ENCODE results near the gene MCHR1.
"Not testable (repeated sequence)": the region's sequence is repeated elsewhere in the genome, so short reads cannot be mapped to it uniquely, and the experiment has no call there.

Gene MCHR1

DNA sequence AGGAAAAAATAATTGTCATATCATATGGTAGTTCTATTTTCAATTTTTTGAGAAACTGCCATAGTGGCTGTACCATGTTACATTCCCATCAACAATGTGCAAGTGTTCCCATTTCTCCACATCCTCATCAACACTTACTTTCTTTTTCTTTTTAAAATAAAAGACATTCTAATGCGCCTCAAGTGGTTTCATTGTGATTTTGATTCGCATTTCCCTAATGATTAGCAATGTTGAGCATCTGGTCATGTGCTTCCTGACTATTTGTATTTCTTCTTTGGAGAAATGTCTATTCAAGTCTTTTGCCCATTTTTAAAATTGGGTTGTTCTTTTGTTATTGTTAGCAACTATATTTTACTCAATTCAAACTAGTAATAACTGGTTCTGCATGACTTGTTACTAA, 8.4 kb downstream of the MCHR1 start:
- DNase-seq (ENCODE audit: low spot score) (no peak), FAIRE-seq (no peak)

DNA sequence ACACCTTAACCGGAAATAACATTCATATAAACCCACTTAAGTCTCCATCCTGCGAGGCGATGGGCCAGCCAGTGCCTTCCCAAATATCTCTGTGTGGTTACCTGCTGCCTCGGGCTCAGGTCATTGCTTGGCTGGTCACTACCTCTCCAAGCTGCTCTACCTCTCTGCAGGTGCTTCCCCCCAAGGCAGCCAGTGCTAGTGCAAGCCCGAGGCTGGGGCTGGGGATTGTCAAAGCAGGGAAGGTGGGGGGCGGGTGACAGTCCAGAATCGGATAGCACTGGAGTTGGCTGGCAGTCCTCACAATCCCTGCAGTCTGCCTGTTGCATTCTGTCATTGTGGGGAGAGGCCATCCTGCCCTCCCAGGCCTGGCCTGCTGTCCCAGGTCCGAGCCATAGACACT, 11.1 kb downstream of the MCHR1 start:
- DNase-seq (ENCODE audit: low spot score) (no peak), FAIRE-seq (no peak)

DNA sequence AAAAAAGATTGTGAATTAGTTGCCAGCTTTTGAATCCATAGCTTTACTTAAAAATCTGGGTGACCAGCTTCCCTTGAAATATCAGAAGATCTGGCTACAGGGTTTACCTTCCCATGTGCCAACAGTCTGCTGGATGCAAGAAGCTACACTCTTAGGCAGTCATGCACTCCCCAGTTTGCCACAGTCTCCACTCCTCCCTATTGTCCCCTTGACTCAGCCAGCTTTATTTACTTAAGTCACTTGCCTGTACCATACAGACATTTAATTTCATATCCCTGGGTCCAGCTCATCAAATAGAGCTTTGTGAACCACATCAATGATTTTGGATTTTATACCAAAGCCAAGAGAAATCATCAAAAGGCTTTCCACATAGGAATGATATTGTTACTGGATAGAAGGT, 12.2 kb downstream of the MCHR1 start:
- FAIRE-seq (no peak), DNase-seq (ENCODE audit: low spot score) (no peak)

DNA sequence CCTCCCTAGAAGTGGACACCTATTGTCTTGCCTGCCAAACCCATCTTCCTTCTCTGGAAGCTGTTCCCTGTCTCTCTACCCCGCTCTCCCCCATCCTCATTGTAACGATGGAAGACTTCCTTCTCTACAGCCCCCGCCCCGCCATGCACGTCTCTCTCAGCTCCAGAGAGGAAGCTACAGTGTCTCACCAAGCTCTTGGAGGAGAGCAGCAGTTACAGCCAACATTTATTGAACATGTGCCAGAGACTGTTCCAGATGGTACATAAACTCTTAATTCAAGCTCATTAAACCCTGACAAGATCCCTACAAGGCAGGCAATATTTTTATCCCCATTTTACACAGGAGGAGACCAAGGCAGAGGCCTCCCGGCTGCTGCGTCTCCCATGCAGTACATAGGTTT, 15.1 kb downstream of the MCHR1 start:
- no peak for DNase-seq (ENCODE audit: low spot score)
- FAIRE-seq, result no peak

DNA sequence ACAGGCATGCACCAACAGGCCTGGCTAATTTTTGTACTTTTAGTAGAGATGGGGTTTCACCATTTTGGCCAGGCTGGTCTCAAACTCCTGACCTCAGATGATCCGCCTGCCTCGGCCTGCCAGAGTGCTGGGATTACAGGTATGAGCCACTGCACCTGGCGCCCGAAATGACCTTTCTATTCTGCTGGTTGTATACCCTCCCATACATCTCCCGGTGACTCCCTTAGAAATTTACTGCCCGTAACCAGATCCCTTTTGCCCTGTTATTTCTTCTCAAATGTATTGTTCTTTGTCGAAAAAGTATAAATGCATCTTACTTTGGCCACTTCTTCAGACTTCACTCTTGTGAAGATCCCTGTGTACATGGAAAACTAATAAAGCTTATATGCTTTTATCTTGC, 22.0 kb downstream of the MCHR1 start:
- DNase-seq (ENCODE audit: low spot score) (no peak), FAIRE-seq (no peak)

DNA sequence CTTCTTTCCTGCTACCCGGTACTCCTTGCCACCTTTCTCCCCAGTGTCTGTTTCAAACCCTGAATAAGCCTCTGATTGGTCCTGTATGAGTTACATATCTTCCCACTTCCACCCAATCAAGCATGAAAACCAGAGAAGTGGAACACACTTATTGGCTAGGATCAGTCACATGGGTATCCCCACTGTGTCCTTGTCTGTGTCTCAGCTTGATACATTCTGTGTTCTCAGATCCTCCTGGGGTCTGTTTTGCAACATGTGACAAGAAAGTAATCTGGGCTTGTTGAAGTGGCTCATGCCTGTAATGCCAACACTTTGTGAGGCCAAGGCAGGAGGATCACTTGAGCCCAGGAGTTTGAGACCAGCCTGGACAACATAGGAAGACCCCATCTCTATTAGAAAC, 23.9 kb downstream of the MCHR1 start:
- FAIRE-seq, result no peak

DNA sequence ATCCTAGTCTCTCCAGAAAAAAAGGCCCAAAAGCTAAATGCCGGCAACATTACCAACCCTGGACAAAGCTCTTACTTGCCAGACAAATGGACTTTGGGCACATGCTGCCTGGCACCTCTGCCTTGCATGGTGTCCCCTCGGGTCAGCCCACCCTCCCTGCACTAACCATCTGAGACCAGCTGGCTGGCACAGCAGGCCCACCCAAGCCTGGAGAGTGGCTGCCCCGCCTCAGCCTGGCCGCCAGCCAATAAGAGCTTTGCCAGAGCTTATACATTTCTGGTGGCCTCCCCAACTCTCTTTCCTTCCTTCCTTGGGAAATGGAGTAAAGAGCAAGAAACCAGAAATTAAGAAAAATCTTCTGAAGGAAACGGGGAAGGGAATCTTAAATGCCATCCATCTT, 24.5 kb downstream of the MCHR1 start:
- FAIRE-seq (no peak), DNase-seq (ENCODE audit: low spot score) (no peak)

More for the DNA sequence above, 23.9 kb downstream of the MCHR1 start:
- DNase-seq (ENCODE audit: low spot score), result no peak

DNA sequence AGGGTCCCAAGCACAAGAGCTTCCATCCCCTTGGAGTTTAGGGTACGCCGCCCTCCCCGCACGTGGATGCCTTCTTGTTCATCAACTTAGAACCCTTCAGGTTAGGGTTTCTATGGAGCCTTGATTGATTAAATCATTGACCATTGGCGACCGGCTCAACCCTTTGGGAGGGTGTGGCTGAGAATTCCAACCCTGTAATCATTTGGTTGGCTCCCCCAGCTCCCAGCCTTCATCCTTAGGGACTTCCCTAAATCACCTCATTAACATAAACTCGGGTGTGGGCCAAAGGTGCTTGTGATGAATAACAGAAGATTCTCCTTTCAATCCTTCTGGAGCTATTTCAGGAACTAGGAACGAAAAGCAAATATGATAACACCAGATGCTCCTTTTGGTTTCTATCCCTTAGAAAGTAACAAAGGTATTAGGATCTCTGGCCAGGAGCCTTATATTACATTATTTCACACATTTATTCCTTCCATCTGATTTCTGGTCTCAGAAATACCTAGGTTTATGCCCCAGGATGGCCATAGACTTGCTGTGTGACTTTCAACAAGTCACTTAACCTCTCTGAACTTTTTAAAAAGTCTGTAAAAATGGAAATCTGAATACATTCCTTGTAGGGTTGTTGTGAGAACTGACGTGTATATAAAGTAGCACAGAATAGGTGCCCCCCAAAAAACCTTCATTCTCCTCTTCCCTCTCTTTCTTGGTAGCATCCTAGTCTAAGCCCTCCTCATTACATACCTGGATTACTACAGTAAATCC, 26.8 kb downstream of the MCHR1 start:
- FAIRE-seq, result no peak
- DNase-seq (ENCODE audit: low spot score), result no peak

DNA sequence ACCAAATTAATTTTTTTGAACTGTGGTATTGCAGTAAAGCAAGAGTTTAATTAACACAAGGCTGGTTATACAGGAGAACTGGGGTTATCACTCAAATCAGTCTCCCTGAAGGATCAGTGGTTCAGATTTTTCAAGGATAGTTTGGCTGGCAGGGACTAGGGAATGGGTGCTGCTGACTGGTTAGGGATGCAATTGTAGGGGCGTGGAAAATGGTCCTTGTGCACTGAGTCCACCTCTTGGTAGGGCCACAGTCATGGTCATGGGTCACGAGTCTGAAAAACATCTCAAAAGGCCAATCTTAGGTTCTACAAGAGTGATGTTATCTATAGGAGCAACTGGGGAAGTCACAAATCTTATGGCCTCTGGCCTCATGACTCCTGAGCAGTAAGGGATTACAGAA, 27.9 kb downstream of the MCHR1 start:
- DNase-seq (ENCODE audit: low spot score) (no peak), FAIRE-seq (no peak)

DNA sequence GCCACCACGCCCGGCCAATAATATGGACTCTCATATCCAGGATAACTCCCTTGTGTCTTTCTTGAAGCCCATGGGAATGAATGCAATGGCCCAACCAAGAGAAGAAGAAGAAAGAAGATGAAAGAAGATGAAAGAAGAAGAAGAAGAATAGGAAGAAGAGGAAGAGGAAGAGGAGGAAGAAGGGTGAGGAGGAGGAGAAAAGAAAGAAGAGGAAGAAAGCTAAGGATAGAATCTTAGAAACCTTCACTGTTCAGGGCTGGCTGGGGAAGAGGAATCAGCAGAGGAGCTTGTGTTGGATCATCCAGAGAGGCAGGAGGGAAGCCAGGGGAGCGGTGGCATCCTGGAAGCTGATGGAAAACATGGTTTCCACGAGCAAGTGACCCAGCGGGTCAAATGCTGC, 28.9 kb downstream of the MCHR1 start:
- FAIRE-seq, result no peak
- no peak for DNase-seq (ENCODE audit: low spot score)

DNA sequence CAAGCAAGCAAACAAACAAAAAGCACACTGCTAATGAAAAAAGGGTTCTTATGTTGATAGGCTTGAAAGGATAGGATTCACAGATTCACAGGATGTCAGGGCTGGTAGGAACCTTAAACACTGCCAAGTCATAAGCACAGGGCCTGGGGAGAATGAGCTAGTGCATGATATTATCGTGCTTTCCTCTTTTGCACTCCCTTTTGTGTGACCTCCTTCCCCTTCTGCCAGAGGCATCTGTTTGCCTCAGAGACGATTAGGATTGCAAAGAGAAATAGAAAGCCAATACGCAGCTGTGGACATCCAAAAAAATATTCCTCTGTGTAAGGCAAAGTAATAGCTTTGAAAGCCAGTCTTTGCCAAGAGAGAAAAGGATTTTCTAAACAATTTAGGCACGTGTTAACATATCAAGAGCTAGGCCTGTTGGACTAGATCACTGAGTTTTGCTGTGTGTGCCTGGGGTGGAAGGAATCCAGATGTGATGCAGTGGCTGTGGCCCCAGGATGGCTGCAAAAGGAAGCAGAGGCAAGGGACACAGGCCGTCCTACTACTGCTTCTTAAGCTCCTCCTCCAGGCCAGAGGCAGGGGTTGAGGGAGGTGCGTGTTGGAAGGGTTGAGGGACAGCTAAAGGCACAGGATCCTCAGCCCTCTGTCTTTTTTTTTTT, 30.6 kb downstream of the MCHR1 start:
- no peak for FAIRE-seq

DNA sequence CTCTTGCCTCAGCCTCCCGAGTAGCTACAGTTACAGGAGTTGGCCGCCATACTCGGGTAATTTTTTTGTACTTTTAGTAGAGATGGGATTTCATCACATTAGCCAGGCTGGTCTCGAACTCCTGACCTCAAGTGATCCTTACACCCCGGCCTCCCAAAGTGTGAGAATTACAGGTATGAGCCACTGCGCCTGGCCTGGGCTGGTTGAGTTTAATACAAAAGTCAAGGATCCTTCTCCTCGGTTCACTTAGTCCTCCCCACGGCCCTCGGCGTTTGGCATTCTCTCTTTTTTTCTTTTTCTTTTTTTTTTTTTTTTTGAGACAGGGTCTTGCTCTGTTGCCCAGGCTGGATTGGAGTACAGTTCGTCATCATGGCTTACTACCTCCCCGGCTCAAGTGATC, 33.0 kb downstream of the MCHR1 start:
- DNase-seq (ENCODE audit: low spot score), result no peak
- no peak for FAIRE-seq

More for the DNA sequence above, 30.6 kb downstream of the MCHR1 start:
- DNase-seq (ENCODE audit: low spot score), result no peak

DNA sequence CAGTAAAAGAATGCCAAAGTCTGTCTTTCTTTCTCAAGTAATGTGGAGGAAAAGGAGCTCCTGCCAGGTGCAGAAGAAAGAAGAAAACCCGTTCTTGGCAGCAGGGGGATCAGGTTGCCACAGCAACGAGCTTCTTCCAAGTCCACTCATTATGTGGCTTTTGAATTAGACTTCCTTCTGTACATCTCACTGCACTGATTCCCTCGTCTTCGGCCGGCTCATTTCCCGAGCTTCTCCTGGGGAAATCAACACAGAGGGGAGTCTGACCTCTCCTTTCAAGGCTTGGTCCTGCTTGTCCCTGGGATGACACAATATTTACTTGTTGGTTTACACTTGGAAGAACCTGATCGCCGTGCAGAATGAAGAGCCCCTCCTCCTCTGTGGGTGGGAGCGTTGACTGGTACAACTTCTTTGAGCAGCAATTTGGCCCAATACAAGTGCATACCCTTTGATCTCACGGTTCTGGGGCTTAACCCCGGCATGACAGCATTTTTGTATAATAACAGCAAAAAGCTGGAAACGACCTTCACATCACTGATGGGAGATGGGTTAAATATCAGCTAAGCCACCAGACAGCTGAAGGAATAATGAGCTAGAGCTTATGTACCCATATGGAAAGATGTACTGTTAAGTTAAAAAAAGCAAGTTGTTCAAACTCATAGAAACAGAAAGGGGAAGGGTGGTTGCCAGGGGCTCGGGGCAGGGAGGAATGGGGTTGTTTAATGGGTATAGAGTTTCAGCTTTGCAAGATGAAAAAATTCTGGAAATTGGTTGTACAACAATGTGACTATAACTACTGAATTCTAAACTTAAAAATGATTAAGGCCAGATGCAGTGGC, 35.4 kb downstream of the MCHR1 start:
- no peak for FAIRE-seq

DNA sequence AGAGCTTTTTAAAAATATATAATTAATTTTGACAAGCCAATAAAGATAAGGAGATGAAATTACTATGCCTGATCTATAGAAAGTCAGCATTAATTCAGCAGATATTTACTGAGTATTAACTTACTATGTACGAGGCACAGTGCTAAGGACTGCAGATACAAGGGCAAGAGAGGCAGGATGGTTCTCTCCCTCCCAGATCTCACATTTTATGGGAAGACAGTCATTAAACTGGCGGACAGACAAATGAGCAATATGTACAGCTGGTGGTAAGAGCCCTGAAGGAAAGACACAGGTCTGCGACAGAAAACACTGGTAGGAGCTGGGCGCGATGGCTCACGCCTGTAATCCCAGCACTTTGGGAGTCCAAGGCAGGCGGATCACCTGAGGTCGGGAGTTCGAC, 36.8 kb downstream of the MCHR1 start:
- DNase-seq (ENCODE audit: low spot score) (no peak), FAIRE-seq (no peak)

More for the DNA sequence above, 35.4 kb downstream of the MCHR1 start:
- DNase-seq (ENCODE audit: low spot score), result peak; percentile 59

DNA sequence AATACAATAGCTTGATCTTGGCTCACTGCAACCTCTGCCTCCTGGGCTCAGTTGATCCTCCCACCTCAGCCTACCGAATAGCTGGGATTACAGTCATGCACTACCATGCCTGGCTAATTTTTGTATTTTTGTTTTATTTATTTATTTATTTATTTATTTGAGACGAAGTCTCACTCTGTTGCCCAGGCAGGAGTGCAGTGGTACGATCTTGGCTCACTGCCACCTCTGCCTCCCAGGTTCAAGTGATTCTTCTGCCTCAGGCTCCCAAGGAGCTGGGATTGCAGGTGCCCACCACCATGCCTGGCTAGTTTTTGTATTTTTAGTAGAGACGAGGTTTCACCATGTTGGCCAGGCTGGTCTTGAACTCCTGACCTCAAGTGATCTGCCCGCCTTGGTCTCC, 38.4 kb downstream of the MCHR1 start:
- FAIRE-seq; DNase-seq (ENCODE audit: low spot score): not testable (repeated sequence)

DNA sequence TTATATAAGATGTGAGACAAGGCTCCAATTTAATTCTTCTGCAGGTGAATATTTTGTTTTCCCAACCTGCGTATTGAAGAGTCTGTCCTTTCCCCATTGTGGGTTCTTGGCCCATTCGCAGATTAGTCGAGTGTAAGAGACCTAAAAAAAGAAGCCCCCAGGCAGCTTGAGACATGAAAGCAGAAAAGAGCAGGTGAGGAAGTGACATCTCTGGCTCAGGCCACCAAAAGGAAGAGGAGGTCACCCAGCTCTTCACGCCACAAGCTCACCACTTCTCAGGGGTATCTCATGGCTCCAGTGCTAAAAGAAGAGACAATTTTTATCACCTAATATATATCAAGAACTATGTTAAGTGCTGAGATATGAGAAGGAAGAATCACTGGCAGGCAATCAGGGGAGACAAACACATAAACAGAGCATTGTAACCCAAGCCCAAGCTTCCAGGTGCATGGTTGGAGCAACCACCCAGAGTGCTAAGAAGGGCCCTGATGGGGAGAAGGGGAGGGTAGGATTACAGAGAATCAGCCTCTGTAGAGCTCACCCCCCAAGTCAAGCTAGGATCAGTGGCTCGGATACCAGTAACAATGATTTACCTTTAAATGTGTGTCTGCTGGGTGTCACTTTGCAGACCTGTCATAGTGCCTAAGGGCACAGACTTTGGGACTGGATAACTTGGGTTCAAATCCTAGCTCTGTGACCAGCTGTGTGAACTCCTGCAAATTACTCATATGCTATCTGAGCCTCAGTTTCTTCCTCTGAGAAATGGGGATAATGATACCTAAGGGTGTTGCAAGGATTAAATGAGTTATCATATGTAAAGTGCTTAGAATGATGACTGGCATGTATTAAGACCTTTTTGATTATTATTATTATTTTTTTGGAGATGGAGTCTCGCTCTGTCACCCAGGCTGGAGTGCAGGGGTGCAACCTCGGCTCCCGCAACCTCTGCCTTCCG, 39.2 kb downstream of the MCHR1 start:
- FAIRE-seq (no peak), DNase-seq (ENCODE audit: low spot score) (no peak)

DNA sequence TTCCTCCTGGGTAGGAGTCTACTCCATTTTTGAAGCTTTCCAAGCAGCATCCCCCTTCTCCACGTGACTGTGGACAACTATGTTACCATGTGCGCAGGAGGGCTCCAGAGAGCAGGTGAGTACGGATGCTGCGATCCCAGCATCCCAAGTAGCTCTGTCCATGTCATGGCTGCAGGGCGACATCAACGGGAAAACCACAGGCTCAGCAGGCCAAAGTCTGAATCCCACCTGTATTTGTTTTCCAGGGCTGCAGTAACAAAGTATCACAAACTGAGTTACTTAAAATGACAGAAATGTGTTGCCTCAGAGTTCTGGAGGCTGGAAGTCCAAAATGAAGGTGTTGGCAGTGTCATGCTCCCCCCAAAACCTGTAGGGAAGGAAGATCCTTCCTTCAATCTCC, 40.3 kb downstream of the MCHR1 start:
- FAIRE-seq (no peak), DNase-seq (ENCODE audit: low spot score) (no peak)

DNA sequence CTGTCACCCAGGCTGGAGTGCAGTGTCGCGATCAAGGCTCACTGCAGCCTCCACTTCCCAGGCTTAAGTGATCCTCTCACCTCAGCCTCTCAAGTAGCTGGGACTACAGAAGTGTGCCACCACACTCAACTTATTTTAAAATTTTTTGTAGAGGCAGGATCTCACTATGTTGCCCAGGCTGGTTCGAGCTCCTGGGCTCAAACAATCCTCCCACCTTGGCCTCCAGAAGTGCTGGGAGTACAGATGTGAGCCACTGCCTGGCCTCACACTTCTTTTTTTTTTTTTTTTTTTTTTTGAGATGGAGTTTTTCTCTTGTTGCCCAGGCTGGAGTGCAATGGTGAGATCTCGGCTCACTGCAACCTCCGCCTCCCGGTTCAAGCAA, 40.9 kb downstream of the MCHR1 start:
- not testable (repeated sequence) for DNase-seq (ENCODE audit: low spot score); FAIRE-seq

DNA sequence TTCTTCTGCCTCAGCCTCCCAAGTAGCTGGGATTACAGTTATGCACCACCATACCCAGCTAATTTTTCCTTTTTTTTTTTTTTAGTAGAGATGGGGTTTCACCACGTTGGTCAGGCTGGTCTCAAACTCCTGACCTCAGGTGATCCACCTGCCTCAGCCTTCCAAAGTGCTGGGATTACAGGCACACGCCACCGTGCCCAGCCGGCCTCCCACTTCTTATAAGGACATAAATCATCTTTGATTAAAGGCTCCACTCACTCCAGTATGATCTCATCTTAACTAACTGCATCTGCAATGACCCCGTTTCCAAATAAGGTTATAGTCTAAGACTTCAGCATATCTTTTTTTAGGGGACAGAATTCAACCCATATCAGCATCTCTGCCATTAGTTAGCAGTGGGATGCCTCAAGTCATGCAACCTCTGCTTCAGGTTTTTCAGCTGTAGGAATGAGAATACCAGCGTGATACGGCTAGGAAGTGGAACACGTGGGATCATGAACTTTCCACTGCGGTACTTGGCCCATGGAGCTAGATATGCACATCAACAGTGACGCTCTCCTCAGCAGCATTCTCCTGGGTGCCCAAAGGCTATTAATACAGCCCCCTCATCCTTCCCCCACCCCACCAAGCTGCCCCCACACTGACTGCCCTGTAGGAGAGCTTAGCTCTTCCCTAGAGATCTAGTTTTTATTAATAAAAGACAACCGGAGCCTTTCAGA, 41.4 kb downstream of the MCHR1 start:
- FAIRE-seq (no peak), DNase-seq (ENCODE audit: low spot score) (no peak)

DNA sequence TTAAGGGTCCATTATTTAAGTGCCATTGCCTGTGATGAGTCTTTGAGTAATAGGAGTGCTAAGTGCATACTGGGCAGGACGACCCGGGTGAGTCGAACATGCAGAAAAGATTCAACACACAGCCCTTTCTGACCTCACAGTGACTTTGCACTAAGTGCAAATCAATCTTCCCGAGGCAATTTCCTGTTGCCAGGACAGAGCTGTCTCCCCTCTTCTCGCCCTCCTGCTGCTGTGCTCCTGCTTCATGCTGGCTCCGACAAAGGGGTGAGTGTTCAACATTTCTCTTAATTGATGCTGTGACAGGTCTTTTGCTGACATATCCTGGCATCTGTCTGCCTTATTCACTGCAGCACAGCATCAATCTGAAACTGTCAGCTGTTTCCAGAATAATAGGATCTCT, 42.0 kb downstream of the MCHR1 start:
- FAIRE-seq (no peak), DNase-seq (ENCODE audit: low spot score) (peak; percentile 11)

Measured in RCC 7860 (cell line).